GM12865 (cell line): ENCODE data around the gene LCN12.

Experiments
- DNase-seq: peaks from one replicate; pipeline ENCODE4 v3.0.0; 2010; ENCODE audit warnings: low read depth
- H3K4me3 ChIP-seq: 2 replicates; pipeline ENCODE4 v1.5.1; 2011; ENCODE audit warnings: mild to moderate bottlenecking, low read depth, low read length, control low read depth
- CTCF ChIP-seq: IDR thresholded peaks from 2 replicates; pipeline ENCODE4 v1.5.1; 2011; ENCODE audit warnings: low read length, control low read depth, low read depth, inconsistent platforms; ENCODE audit not compliant: insufficient read depth; ENCODE audit errors: missing control alignments

The LCN12 gene

DNA sequence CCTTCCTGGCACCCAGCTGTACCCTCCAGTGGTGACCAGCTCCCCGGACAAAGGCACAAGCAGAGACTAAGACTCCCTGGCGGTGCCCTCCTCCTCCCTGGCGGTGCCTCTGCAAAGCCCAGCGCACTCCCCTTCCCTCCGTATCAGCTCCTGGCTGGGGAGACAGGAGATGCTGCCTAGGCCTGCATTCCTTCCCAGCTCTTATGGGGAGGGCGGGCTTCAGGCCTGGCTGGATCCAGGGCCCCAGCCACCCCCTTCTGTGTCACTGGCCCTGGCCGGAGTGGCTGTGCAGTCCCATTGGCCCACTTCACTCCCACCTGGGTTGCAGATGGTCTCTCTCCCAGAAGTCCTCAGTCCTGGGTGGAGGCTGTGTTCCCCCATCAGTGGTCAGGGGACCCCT, 6.4 kb downstream of the LCN12 start:
- no peak for DNase-seq
- H3K4me3 ChIP-seq, result no peak overlapping the region
- TF ChIP-seq CTCF, result no peak

DNA sequence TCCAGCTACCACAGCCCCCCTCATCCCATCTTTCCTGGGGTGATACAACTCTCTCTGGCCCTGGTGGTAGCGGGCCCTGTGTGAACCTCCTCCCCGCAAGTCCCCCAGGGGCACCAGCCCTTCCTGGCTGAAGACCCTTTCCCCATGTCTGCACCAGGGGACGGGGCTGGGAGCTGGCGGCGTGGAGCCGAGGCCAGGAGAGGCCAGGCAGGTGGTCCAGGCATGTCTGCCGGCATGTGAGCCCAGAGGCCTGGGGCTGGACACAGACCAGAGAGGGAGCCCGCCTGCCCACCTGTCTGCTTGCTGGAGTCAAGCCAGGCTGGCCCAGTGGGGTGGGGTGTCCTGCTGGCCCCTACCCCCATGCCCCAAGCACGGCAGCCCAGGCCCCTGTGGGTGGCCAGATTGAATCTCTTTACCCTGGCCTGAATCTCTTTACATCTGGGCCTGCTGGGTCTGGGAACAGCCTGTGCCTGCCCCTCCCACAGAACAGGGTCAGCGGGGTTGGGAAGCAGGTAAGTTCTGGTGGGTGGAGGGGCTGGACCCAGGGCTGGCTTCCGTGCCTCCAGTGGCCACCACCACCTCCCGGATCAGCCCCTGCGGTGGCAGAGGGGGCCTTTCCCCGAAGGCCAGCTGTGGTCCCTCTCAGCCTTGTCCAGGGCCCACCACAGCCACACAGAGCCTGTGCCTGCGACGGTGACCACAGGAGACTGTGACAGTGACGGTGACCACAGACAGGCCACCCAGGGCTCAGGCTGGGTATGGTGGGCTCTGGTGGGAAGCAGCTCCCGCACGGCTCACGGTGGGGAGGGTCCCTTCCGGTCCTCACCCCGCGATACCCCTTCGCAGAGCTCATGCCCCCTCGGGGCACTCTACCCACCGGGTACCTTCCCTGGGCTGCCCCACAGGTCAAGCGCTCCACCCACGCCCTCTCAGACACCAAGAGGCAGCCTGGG, 7.1 kb downstream of the LCN12 start:
- H3K4me3 ChIP-seq, result no peak overlapping the region
- DNase-seq, result no peak
- TF ChIP-seq CTCF, result no peak

DNA sequence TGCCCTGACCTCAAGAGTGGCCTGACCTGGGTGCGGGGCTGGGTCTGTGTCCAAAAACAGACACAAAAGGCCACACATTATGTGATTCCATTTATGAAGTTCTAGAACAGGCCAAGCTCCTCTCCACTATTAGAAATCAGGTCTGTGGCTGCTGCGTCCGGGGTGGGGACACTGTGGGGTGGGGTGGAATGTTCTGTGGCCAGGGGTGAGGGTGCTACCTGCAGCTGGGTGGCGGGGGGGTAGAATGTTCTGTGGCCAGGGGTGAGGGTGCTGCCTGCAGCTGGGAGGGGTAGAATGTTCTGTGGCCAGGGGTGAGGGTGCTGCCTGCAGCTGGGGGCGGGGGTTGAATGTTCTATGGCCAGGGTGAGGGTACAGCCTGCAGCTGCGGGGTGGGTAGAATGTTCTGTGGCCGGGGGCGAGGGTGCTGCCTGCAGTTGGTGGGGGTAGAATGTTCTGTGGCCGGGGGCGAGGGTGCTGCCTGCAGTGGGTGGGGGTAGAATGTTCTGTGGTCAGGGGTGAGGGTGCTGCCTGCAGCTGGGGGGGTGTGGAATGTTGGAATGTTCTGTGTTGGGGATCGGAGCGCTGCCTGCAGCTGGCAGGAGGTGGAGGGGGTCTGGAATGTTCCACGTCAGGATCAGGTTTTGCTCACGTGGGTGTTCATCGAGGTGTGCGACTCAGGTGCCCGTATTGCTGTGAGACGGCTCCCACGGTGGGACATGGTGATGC, 8.3 kb downstream of the LCN12 start:
- DNase-seq, result no peak
- H3K4me3 ChIP-seq, result no peak overlapping the region
- TF ChIP-seq CTCF, result no peak

DNA sequence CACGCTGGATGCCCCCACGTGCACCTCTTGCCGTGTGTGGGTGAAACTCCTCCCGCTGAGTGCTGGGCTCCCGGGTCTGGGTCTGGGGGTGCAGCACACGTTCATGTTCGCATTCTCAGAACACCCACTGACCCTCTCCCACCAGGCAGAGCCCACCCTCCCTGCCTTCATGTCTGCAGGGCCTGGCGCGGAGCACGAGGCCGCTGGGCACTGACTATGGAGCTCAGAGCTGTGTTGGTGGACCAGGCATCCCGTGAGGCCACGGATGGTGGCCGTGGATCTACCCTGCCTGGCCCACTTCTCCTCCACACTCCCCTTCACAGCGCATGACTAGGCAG, 8.8 kb downstream of the LCN12 start:
- no peak for TF ChIP-seq CTCF
- DNase-seq, result no peak
- no peak overlapping the region for H3K4me3 ChIP-seq

GRCh38 chr9:136961279-136962065, 9.4 kb downstream of the LCN12 start:
- H3K4me3 ChIP-seq, result no peak overlapping the region
- no peak for TF ChIP-seq CTCF
- no peak for DNase-seq

- DNase-seq, result no peak
- H3K4me3 ChIP-seq, result no peak overlapping the region
- TF ChIP-seq CTCF, result no peak
Measured at GRCh38 chr9:136962163-136962562, 10.1 kb downstream of the LCN12 start.
